ENCODE data around the gene POU2F1.

- TF ChIP-seq CTCF (IDR thresholded peaks at IDR 0.05; ENCODE audit: low read length): no peak
- TF ChIP-seq EZH2 (optimal IDR thresholded peaks at IDR 0.05; ENCODE audit: low read depth, low read length): no peak
- no peak for TF ChIP-seq EZH2phosphoT487 (IDR thresholded peaks at IDR 0.05; ENCODE audit: low read length)
These were observed 53.4 kb downstream of the POU2F1 start for GRCh38 chr1:167274061-167274460.
